GM19240 (cell line): Measurements from ENCODE around the gene B2M.
"Not testable (repeated sequence)": the region's sequence is repeated elsewhere in the genome, so short reads cannot be mapped to it uniquely, and the experiment has no call there.

Experiments
- DNase-seq: peaks from one replicate; pipeline ENCODE4 v3.0.0; 2011; ENCODE audit warnings: low spot score; ENCODE audit not compliant: insufficient read length

B2M gene

GRCh38 chr15:44698641-44699040 is 12.7 kb upstream of the B2M start:
- no peak for DNase-seq

- DNase-seq, result not testable (repeated sequence)
These were observed 10.6 kb upstream of the B2M start for GRCh38 chr15:44700676-44701075.

GRCh38 chr15:44705986-44706385 is 5.3 kb upstream of the B2M start:
- DNase-seq, result no peak

- no peak for DNase-seq
These were observed 4.9 kb upstream of the B2M start for GRCh38 chr15:44706401-44706800.

GRCh38 chr15:44706946-44707636 is 4.2 kb upstream of the B2M start:
- no peak for DNase-seq

GRCh38 chr15:44710236-44711095 is 851 bp upstream of the B2M start:
- DNase-seq, result no peak

- no peak for DNase-seq
These were observed 527 bp downstream of the B2M start for GRCh38 chr15:44711743-44712345.

- DNase-seq, result no peak
These were observed 1.2 kb downstream of the B2M start for GRCh38 chr15:44712346-44713005.

GRCh38 chr15:44713006-44713966 is 2.0 kb downstream of the B2M start:
- DNase-seq, result no peak

GRCh38 chr15:44715142-44715796 is 4.0 kb downstream of the B2M start:
- no peak for DNase-seq

- DNase-seq, result no peak
These were observed 4.5 kb downstream of the B2M start for GRCh38 chr15:44715797-44716334.

- DNase-seq, result no peak
These were observed 5.8 kb downstream of the B2M start for GRCh38 chr15:44716983-44717602.

- no peak for DNase-seq
These were observed 7.0 kb downstream of the B2M start for GRCh38 chr15:44718180-44718926.

GRCh38 chr15:44718927-44719292 is 7.6 kb downstream of the B2M start:
- no peak for DNase-seq

- DNase-seq, result no peak
These were observed 8.1 kb downstream of the B2M start for GRCh38 chr15:44719293-44719999.

- not testable (repeated sequence) for DNase-seq
These were observed 8.7 kb downstream of the B2M start for GRCh38 chr15:44720000-44720435.

- DNase-seq, result no peak
These were observed 9.3 kb downstream of the B2M start for GRCh38 chr15:44720460-44721176.
